ENCODE data around the gene ZG16.
A peak's percentile ranks its signal among the peaks of the same experiment; 100 is the strongest.
"Not testable (repeated sequence)": the region's sequence is repeated elsewhere in the genome, so short reads cannot be mapped to it uniquely, and the experiment has no call there.

Gene ZG16, protein sequence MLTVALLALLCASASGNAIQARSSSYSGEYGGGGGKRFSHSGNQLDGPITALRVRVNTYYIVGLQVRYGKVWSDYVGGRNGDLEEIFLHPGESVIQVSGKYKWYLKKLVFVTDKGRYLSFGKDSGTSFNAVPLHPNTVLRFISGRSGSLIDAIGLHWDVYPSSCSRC

DNA sequence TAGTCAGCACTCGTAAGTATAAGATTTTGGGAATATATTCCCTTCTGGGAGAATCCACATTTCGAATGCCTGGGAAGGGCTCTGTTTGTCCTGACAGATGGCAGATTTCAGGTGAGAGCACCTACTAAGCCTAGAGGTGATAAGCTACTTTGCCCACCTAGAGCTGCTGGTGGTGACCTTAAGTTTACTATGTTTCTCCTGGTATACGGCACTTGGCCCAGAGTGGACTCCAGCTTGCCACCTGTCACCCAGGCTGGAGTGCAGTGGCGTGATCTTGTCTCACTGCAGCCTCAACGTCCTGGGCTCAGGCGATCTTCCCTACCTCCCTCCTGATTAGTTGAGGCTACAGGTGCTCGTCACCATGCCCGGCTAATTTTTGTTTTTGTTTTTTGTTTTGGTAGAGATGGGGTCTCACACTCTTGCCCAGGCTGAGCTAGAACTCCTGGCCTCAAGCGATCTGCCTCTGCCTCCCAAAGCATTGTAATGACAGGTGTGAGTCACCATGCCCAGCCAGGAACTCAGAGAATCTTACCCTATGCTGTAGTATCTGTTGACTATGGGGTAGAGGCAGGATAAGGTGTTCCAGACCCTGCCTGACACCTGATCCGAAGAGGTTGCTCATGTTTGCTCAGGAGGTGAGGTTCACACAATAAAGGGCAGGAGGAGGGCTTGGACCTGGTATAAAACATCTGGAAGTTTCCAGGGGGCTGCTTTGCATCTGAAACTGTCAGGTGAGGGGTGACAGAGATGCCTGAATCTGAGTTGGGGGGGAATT, at the start of gene ZG16:
Gene ZG16, plus strand, starts transcription at position 681 of the 775 bp plus-strand sequence. CDS start 1,011 bp downstream, outside the sequence.
- DNase-seq, result no peak

DNA sequence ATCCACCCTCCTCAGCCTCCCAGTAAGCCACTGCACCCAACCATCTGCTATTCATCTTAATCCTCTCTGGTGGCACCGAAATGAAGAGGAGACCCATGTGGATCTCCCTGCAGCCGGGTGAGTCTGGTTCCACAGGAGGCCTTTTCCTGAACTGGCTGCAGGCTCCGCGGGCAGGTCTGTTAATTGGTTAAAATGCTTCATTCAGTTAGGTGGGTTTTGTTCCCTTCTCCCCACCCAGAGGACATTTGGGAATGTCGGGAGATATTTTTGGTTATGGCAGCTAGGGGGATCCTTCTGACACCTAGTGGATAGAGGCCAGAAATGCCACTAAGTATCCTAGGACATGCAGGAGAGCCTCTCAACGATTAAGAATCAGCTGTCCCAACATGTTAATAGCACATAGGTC, 48.9 kb upstream of the ZG16 start:
- no peak for DNase-seq

DNA sequence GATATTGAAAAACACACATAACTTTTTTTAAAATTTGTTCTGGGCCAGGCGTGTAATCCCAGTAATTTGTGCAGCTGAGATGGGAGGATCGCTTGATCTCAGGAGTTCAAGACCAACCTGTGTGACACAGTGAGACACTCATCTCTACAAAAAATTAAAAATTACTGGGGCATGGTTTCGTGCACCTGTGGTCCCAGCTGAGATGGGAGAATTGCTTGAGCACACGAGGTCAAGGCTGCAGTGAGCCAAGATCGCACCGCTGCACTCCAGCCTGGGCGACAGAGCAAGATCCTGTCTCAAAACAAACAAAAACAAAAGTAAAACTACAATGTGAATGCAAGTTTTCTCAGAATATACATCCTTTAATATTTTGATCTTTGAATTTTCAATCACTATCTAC, 47.4 kb upstream of the ZG16 start:
- no peak for DNase-seq

DNA sequence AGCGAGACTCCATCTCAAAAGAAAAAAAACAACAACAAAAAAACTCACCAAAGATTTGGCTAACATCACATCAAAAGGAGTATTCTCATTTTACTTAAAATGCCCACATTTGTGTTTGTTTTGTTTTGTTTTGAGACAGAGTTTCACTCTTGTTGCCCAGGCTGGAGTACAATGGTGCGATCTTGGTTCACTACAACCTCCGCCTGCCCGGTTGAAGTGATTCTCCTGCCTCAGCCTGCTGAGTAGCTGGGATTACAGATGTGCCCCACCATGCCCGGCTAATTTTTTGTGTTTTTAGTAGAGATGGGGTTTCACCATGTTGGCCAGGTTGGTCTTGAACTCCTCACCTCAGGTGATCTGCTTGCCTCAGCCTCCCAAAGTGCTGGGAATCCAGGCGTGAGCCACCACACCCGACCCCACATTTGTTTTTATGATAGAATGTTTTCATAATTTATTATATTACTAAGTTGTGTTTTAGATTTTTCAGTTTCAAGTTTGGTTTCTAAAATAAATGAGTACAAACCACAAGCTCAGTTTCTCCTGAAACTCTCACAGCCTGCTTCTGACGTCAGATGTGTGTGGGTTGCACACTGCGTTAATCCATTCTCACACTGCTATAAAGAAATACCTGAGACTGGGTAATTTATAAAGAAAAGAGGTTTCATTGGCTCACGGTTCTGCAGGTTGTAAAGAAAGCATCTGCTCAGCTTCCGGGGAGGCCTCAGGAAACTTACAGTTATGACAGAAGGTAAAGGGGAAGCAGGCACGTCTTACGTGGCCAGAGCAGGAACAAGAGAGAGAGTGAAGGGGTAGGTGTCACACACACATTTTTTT, 46.1 kb upstream of the ZG16 start:
- DNase-seq, result peak; percentile 47 to 52

DNA sequence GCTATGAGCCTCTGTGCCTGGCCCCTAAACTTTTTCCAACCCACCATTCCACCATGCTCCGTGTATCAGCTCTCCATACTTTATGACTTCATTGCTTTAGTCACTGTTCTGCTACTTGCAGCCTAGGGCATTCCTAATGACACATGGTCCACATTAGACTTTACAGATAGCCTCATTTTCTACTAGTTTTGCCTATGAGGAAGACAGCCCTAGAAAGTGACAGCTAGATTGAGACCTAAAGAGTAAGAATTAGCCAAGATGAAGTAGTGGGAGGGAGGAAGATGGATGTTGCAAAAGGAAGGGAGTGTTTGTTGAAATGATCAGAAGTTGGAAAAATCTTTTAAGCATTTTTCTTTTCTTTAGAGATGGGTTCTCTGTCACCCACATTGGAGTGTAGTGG, 43.3 kb upstream of the ZG16 start:
- DNase-seq, result no peak

DNA sequence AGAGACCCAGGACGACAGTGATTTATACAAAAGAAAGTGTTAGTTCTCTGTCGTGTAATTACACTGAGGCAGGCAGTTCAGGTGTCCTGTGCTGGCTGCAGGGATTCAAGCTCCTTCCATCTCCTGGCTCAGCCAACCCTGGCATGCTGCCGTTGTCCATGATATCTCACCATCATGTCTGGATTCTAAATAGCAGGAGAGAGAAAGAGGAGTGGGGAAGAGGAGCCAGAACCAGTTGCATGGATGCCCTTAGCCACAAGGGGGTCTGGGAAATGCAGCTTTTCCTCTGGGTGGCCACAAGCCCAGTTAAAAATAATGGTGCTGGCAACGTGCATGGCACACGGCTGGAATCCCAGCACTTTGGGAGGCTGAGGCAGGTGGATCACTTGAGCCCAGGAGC, 41.9 kb upstream of the ZG16 start:
- no peak for DNase-seq

DNA sequence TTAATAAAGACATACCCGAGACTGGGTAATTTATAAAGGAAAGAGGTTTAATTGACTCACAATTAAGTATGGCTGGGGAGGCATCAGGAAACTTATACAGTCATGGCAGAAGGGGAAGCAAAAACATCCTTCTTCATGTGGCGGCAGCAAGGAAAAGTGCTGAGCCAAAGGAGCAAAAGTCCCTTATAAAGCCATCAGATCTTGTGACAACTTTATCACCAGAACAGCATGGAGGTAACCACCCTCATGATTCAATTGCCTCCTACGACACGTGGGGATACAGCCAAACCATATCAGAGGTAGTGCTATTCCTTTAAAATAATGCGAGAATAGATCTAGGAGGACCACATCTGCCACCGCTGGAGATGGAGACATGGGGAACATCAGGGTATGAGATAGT, 41.3 kb upstream of the ZG16 start:
- DNase-seq, result no peak

DNA sequence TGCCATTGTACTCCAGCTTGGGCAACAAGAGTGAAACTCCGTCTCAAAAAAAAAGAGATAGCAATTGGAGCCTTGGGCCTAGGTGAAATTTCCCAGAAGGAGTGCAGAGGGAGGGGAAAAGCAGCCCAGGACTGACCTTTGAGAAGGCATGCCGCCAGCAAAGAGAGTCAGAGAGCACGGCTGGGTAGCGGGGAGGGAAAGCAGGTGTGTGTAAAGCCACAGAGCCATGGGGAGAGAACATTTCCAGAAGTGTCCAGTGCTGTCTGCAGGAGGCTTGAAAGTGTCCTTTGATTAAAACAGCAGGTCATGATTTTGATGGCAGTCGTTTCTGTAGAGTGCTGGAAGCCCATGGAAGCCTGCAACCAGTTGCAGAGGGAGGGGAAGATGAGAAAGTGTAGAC, 40.3 kb upstream of the ZG16 start:
- no peak for DNase-seq

DNA sequence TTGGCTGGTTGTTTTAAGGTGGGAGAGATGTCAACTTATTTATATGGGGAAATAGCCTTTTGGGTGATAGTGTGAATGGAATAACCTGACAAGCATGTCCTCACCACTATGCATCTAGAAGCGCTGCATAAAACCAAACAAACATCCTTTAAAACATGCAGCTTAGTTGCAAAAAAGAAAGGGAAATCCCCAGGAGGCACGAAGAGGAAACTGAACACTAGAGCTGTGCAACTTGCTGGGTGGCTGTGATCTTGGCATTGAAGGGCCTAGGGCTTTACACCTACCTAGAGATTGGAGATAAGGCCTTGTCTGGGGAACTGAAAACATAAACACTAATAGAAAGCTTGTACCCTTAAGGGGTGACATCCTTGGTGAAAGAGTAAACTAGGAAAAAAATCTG, 39.5 kb upstream of the ZG16 start:
- peak; percentile 26 to 30 for DNase-seq

DNA sequence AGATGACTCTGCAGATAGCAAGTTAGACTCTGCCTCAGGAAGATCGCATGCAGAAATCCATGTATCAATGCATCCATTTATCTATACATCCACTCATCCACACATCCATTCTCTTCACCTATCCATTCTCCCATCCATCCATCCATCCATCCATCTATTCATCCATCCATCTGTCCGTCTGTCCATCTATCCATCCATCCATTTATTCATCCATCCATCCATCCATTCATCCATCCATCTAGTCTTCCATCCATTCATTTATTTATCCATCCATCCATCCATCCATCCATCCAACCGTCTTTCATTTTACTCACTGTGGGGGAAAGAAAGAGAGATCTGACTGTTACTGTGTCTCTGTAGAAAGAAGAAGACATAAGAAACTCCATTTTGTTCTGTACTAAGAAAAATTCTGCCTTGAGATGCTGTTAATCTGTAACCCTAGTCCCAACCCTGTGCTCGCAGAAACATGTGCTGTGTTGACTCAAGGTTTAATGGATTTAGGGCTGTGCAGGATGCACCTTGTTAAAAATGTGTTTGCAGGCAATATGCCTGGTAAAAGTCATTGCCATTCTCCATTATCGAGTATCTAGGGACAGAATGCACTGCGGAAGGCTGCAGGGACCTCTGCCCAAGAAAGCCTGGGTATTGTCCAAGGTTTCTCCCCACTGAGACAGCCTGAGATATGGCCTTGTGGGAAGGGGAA, 38.0 kb upstream of the ZG16 start:
- not testable (repeated sequence) for DNase-seq

DNA sequence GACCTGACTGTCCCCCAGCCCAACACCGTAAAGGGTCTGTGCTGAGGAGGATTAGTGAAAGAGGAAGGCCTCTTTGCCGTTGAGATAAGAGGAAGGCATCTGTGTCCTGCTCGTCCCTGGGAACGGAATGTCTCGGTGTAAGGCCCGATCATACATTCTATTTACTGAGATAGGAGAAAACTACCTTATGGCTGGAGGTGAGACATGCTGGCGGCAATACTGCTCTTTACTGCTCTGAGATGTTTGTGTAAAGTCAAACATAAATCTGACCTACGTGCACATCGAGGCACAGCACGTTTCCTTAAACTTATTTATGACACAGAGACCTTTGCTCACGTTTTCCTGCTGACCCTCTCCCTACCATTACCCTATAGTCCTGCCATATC, 37.4 kb upstream of the ZG16 start:
- not testable (repeated sequence) for DNase-seq

DNA sequence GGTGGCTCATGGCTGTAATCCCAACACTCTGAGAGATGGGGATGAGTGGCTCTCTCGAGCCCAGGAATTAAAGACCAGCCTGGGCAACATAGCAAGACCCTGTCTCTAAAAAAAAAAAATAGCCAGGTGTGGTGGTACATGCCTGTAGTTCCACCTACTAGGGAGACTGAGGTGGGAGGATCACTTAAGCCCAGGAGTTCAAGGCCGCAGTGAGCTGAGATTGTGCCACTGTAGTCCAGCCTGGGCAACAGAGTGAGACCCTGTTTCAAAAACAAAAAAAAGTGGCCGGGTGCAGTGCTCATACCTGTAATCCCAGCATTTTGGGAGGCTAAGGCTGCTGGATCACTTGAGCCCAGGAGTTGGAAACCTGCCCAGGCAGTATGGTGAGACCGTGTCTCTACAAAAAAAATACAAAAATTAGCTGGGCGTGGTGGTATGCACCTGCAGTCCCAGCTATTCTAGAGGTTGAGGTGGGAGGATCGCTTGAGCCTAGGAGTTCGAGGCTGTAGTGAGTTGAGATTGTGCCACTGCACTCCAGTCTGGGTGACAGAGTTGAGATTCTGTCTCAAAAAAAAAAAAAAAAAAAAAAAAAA, 35.3 kb upstream of the ZG16 start:
- no peak for DNase-seq

DNA sequence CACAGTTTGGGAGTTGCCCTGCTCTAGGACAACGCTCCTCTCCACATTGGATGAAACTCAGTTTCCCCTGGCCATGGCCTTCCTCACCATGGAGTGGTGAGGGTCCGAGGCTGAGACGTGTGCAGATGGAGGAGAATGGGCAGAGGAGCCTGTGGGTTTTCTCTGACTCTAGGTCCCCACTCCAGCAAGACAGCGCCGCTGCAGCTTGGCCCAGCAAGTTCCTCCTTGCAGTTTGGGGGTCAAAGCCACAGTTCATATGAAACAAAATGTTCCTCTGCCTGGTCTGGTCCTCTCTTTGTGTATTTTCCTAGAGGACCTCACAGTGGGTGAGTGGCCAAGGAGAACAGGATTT, 34.6 kb upstream of the ZG16 start:
- no peak for DNase-seq

DNA sequence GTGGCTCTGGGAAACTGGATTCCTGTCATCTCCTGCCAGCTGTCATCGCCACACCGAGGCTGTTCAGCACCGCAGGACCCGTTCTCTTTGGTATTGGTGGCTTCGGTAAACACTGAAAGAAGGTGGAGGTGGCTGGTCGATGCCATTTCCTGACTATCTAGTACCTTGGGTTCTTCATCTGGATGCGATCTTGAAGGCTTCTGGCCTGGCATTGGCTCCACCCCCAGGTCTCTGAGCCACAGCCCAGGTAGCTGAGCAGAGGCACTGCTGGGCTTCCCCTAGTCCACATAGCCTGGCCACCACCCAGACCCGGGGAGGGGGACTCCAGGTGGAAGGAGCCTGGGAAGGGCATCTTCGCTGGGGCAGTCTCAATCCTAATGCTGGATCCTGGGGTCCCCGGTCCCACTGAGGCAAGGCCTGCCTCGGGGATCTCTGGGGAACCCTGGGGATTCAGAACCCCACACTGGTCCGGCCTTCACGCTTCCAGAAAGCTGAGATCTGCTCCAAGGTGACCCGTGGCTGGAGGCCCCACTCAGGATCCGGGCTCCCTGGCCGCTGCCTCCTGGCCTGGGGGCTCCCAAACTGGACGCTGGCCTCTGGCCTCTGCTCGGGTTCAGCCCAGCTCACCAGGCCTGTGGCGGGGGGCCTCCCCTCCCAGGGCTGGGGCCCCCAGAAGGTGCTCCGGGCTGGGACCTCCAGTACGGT, 34.1 kb upstream of the ZG16 start:
- DNase-seq, result no peak

DNA sequence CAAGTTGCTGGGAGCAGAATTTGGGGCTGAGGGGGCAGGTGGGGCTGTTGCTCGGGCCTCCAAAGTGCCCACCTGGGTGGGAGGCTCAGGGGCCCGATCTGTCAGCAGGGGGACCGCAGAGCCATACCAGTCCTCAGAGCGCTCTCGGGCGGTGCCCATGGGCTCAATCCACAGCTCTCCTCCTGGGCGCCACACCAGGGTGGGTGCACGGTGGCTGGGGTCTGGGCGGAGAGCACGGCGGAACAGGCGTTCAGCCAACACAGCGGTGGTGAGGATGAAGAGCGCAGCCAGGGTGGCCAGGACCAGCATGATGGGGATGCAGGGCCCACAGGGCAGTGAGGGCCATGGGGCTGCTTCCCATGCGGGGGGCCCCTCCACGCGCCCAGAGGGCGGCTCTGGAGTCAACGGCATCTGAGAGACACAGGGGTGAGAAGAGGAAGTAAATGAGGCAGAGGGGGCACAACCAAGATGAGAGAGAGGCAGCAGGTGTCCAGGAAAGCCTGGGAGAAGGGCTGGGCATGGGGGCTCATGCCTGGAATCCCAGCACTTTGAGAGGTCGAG, 33.4 kb upstream of the ZG16 start:
- no peak for DNase-seq

DNA sequence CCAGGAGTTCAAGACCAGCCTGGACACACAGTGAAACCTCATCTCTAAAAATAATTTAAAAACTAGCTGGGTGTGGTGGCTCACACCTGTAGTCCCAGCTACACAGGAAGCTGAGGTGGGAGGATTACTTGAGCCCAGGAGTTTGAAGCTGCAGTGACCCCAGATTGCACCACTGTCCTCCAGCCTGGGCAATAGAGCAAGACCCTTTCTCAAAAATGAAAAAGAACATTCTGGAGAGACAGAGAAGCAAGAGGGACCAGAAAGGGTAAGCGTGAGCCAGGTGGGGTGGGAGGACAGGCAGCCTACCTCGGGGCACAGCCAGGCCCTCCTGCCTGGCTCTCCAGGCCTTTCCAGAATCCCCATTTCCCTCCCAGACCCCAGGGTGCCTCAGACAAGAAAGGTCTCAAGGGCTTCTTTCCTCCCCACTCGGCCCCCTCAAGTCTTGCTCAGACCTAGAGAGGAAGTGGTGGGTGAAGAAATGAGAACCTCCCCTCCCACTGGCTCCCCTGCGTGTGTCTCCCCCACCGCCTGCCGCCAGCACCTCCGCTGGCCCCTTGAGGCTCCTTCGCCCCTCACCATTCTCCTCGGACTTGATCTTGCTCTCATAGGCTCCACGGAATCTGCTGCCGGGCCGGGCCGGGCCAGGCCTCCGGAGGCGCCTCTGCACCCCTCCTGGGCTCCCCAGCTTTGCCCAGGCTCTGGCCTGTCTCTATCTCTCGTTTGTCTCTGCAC, 32.8 kb upstream of the ZG16 start:
- DNase-seq, result peak; percentile 26 to 36

DNA sequence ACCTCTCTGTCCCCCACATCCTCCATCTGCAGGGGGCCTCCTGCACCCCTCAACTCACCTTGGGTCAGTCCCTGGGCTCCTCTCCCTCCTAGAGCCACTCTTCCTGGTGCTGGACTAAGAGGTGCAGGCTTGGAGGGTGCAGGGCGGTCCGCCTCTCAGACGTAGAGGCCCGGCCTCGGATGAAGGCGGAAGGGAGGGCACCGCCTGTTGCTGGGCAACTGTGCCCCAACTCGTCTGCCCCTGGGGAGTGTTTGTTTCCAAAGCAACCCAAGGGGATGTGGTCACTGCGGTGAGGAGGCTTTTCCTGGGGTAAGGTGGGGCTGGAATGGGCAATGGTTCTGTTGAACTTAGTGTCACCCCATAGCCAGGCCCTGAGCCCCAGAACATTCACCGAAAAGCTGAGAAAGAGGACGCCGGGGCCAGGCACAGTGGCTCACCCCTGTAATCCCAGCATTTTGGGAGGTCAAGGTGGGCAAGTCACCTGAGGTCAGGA, 32.2 kb upstream of the ZG16 start, which contains the start of gene C16orf54:
Gene C16orf54, minus strand, starts transcription at position 138 of the 493 bp plus-strand sequence. CDS start 1,039 bp downstream, outside the sequence.
- peak; percentile 77 to 78 for DNase-seq

DNA sequence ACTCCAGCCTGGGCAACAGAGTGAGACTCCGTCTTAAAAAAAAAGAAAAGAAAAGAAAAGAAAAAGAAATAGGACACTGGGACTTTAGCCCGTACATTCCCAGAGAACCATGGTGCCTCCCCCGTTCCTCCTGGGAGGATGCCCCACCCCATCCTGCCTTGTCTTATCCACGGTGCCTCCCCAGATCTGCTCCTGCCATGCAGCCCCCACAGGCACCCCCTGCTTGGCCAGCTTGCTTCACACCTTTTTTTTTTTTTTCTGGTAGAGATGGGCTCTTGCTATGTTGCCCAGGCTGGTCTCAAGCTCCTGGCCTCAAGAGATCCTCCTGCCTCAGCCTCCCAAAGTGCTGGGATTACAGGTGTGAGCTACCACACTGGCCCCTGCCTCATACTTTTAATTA, 31.5 kb upstream of the ZG16 start:
- not testable (repeated sequence) for DNase-seq

DNA sequence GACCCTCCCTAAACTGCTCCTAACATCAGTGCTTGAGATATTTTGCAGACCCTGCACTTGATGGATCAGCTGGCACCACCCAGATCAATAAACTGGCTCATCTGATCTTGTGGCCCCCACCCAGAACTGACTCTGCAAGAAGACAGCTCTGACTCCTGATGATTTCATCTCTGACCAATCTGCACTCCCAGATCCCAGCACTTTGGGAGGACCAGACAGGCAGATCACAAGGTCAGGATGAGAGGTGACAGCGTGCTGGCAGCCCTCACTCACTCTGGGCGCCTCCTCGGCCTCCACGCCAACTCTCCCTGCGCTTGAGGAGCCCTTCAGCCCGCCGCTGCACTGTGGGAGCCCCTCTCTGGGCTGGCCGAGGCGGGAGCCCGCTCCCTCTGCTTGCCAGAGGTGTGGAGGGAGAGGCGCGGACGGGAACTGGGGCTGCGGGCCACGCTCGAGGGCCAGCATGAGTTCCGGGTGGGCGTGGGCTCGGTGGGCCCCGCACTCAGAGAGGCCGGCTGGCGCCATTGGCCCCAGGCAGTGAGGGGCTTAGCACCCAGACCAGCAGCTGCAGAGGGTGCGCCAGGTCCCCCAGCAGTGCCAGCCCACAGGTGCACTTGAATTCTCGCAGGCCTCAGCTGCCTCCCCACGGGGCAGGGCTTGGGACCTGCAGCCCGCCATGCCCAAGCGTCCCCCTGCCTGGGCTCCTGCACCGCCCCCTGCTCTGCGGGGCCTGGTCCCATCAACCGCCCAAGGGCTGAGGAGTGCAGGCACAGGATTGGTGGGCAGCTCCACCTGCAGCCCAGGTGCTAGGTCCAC, 29.9 kb upstream of the ZG16 start:
- no peak for DNase-seq

DNA sequence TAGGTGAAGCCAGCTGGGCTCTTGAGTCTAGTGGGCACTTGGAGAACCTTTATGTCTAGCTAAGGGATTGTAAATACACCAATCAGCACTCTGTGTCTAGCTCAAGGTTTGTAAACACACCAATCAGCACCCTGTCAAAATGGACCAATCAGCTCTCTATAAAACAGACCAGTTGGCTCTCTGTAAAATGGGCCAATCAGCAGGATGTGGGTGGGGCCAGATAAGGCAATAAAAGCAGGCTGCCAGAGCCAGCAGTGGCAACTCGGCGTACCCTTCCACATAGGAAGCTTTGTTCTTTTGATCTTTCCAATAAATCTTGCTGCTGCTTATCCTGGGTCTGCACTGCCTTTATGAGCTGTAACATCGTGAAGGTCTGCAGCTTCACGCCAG, 29.3 kb upstream of the ZG16 start:
- DNase-seq, result not testable (repeated sequence)

All from activated CD4-positive, alpha-beta T cell treated with anti-CD3 and anti-CD28 coated beads, Interleukin-2, amount 50 U/mL, for 4 hours (primary cell).